PC-3 (cell line): Measurements from ENCODE around the gene DSCAM.

ENCODE experiments used
- EZH2phosphoT487 ChIP-seq: fragments of 300-600 bp; sonication (generic); IDR thresholded peaks from 2 replicates; pipeline ENCODE4 v1.6.1; 2018; ENCODE audit warnings: mild to moderate bottlenecking, antibody characterized with exemption, low read length, borderline replicate concordance
- TF ChIP-seq, protein P1 (sequence below): fragments of 300-600 bp; sonication (generic); conservative IDR thresholded peaks from 2 replicates; pipeline ENCODE4 v1.5.1; 2017; ENCODE audit warnings: antibody characterized with exemption, low read depth, mild to moderate bottlenecking, low read length

- TF ChIP-seq, protein P1, sequence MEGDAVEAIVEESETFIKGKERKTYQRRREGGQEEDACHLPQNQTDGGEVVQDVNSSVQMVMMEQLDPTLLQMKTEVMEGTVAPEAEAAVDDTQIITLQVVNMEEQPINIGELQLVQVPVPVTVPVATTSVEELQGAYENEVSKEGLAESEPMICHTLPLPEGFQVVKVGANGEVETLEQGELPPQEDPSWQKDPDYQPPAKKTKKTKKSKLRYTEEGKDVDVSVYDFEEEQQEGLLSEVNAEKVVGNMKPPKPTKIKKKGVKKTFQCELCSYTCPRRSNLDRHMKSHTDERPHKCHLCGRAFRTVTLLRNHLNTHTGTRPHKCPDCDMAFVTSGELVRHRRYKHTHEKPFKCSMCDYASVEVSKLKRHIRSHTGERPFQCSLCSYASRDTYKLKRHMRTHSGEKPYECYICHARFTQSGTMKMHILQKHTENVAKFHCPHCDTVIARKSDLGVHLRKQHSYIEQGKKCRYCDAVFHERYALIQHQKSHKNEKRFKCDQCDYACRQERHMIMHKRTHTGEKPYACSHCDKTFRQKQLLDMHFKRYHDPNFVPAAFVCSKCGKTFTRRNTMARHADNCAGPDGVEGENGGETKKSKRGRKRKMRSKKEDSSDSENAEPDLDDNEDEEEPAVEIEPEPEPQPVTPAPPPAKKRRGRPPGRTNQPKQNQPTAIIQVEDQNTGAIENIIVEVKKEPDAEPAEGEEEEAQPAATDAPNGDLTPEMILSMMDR, result no peak
- no peak for TF ChIP-seq EZH2phosphoT487
Observed at GRCh38 chr21:40769231-40769630, 77.7 kb downstream of the DSCAM start.
